HG03565 (cell line): ENCODE results near the gene KLHL7.
A peak's percentile ranks its signal among the peaks of the same experiment; 100 is the strongest.

Experiments used
- ATAC-seq: cut with Tn5 transposase; IDR thresholded peaks from one replicate; pipeline ENCODE4 v1.9.1; 2021; ENCODE audit warnings: mild to moderate bottlenecking, moderate library complexity; ENCODE audit not compliant: unreplicated experiment

KLHL7 gene

DNA sequence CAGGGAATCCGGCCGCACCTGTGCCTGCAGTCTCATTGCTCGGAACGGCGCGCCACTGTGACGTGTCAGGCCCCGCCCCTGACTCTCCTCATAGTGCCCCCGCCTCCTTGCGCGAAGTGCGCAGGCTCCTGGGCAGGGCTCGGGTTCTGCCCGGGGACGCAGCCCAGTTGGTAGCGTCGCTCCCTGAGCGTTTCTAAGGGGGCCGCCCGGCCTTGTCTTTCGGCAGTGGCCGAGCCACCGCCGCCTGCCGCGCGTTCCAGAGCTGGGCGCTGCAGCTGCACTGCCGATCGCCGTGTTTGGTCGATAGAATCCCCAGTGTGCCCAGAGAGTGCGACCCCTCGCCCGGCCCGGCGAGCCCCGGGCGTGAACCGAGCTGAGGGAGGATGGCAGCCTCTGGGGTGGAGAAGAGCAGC, at the start of gene KLHL7:
Gene KLHL7 (plus strand): TSS at position 142 of the 413 bp plus-strand sequence. CDS start 242 bp downstream, at position 384.
- peak; percentile 91 for ATAC-seq

- no peak for ATAC-seq
Measured at GRCh38 chr7:23058408-23059096, 47.0 kb upstream of the KLHL7 start.

- no peak for ATAC-seq
Measured at GRCh38 chr7:23061327-23061726, 44.3 kb upstream of the KLHL7 start.

DNA sequence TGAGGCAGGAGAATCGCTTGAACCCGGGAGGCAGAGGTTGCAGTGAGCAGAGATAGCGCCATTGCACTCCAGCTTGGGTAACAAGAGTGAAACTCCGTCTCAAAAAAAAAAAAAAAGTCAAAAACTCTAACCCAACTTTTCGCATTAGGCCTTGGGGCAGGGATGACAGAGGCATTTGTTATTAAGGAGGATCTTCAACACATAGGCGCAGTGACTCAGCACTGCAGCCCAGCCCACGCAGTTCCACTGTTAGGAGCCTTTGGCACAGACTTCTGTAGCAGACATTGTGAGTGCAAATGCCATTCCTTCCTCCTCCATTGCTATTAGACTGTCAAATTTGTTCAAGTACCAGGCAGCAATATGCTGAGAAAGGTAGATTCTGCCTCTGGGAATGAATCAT, 43.1 kb upstream of the KLHL7 start:
- ATAC-seq = no peak

- no peak for ATAC-seq
Measured at GRCh38 chr7:23065974-23066373, 39.6 kb upstream of the KLHL7 start.

- ATAC-seq = no peak
Measured at GRCh38 chr7:23067271-23067670, 38.3 kb upstream of the KLHL7 start.

DNA sequence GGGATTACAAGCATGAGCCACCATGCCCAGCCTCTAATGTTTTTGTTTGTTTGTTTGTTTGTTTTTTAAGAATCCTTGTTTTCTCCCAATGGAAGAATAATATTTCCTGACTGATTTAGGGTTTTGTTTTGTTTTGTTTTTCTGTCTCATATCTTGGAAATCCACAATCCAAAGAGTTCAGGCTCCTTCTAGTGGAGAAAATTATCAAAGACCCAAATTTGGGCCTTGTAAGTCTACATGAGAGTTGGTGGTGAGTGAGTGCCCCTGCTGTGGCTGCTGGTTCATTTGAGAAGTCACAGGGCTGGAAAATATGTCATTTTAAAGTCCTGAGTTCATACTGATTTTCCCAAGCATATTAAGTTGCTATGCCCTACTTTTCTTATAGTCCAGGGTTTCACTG, 33.5 kb upstream of the KLHL7 start:
- ATAC-seq = no peak

GRCh38 chr7:23072922-23073321, 32.7 kb upstream of the KLHL7 start:
- no peak for ATAC-seq

DNA sequence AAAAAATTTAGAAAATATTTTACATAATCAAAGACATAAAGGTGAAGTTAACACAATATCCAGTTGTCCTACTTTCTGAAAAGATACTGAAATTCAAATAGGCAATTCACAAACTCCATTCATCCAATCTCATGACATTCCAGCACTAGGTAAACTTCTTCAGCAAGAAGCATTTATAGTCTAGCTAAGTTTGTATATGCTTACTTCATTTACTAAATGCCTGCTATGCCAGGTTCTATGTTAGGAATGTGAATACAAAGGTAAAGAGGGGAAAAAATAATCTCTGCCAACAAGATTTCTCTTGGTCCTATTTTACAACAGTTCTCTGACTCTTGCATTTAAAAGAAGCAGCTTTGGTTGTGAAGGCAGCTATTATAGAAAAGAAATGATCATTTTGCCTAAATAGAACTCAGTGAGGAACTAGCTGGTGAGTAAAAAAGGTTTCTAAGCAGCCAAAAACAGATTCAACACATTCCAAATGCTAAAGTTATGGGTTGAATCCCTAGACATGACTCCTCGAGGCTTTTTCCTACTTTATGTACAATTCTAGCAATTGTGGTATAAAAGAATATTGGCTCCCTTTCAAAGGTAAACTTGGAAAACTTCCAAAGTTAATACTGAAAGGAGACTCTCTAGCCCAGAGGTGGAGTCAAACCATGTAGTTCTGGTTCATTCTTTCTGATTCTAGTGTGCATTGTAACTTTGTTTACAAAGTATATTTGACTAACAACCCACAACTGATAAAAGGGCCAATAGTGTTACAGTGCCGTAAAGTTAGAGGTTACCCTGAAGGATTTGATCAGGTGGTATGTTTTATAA, 30.9 kb upstream of the KLHL7 start:
- no peak for ATAC-seq

GRCh38 chr7:23075571-23075970, 30.0 kb upstream of the KLHL7 start:
- no peak for ATAC-seq

DNA sequence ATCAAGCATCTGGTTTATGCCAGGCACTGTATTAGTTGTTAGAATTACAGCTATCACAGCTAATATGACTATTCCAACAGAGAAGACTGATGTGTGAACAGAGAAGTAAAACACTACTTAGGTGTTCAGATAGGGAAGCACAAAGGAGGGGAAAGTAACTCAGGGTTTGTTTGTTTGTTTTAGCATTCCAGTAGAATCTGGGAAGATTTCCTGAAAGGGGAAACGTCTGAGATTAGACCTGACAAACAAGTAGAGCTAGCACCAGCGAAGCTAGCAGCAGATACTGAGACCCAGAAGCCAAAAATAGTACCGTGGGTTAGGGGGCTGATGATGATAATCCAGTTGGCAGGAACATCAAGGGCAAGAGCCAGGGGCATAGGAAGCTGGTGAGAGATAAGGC, 28.8 kb upstream of the KLHL7 start:
- no peak for ATAC-seq

DNA sequence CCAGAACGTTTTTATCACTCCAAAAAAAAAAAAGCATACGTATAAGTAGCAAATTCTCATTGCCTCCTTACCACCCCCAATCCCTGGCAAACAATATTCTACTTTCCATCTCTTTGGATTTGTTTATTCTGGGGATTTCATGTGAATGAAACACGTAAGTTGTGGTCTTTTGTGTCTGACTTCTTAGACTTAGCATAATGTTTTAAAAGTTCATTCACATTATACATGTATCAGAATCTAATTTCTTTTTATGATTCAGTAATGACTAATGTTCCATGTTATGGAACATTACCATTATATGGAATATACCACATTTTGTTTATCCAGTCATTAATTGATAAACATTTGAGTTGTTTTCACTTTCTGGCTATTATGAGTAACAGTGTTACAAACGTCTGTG, 12.5 kb upstream of the KLHL7 start:
- no peak for ATAC-seq

- ATAC-seq = no peak
Measured at GRCh38 chr7:23093546-23093945, 12.0 kb upstream of the KLHL7 start.

GRCh38 chr7:23096518-23097290, 8.9 kb upstream of the KLHL7 start:
- ATAC-seq = no peak

- ATAC-seq = no peak
Measured at GRCh38 chr7:23098029-23098428, 7.6 kb upstream of the KLHL7 start.

- ATAC-seq = no peak
Measured at GRCh38 chr7:23098460-23098859, 7.1 kb upstream of the KLHL7 start.

DNA sequence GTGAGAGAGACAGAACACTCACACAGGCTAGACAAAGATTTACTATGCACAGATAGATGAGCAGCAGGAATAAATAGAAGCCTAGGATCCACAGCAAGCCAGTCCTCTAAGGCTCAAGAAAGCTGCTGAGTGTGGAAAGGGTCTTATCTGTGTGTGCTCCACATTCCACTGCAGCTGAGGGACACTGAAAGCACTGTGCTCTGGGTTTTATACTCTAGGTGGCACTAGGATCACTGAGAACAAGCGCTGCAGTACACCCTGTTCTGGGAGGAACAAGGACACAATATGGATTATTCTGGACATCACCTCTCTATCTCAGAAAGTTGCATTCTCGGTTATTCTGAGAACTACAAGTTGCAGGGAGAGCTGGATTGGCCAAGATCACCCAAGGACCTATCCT, 4.9 kb upstream of the KLHL7 start:
- ATAC-seq = no peak

GRCh38 chr7:23105086-23105643, 420 bp upstream of the KLHL7 start:
- ATAC-seq = no peak

GRCh38 chr7:23106057-23106822, 655 bp downstream of the KLHL7 start:
- peak; percentile 13 for ATAC-seq

DNA sequence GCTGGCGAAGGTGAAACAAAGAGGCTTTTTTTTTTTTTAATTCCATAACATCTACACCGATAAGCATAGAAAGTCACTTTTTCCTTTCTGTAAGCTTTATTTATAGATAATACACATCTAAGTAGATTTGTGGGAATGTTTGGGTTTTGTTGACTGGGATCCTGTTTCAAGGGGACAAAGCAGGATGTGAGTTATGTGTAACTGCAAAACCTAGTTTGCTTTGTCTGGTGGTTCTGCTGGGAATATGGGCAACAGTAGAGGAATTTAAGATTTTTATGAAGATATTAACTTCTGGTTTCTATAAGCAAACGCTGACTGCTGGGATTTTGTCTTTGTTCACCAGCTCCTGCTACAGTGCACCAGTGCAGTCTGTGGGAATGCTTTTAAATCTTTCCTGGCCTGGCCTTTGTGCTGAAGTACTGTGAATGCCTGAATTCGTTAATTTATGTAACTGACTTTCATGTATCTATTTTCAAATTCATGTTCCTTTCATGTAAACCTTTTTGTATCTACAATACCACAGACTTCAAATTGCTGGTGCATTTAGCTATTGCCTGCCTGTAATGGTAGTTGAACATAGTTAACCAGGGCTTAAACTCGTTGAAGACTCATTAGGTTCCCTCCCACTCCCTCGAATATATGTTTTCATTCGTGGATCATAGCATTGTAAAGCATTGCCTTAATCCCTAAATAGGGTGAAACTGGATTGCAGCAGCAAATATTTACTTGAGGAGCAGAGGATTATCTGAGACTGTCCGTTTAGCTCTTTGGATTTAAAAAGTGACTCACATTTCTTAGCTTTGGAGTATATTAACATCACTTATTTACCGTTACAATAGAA, 1.5 kb downstream of the KLHL7 start:
- no peak for ATAC-seq
